ENCODE measurements around the gene CCND1. TPM values are rescaled to one million over a fixed set of nuclear protein-coding genes. Genes with fewer than 3 reads are reported as not detected.
A peak's percentile ranks its signal among the peaks of the same experiment; 100 is the strongest.

The CCND1 gene
- total RNA-seq, 1 donor from 2014 or later, result 55.6 TPM

GRCh38 chr11:69674886-69675714 lies 34.1 kb downstream of the CCND1 start, which contains the start of gene LTO1:
TSS of gene LTO1 (minus strand) at chr11:69675353. CDS start at chr11:69675239, 114 bp downstream.
- H3K27ac Mint-ChIP-seq (ENCODE audit: unreplicated experiment), result no peak within 1 kb of the TSS
- TF ChIP-seq, protein P1, sequence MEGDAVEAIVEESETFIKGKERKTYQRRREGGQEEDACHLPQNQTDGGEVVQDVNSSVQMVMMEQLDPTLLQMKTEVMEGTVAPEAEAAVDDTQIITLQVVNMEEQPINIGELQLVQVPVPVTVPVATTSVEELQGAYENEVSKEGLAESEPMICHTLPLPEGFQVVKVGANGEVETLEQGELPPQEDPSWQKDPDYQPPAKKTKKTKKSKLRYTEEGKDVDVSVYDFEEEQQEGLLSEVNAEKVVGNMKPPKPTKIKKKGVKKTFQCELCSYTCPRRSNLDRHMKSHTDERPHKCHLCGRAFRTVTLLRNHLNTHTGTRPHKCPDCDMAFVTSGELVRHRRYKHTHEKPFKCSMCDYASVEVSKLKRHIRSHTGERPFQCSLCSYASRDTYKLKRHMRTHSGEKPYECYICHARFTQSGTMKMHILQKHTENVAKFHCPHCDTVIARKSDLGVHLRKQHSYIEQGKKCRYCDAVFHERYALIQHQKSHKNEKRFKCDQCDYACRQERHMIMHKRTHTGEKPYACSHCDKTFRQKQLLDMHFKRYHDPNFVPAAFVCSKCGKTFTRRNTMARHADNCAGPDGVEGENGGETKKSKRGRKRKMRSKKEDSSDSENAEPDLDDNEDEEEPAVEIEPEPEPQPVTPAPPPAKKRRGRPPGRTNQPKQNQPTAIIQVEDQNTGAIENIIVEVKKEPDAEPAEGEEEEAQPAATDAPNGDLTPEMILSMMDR (IDR thresholded peaks at IDR 0.05; ENCODE audit: unreplicated experiment), result no peak
- H3K27me3 Mint-ChIP-seq (ENCODE audit: unreplicated experiment), result peaks cover 3% of the 10 kb centered on the region
- peaks cover 6% of the 10 kb centered on the region for H3K4me1 Mint-ChIP-seq (ENCODE audit: unreplicated experiment)
- peak; percentile 98 for DNase-seq (ENCODE audit: low spot score)
- H3K36me3 Mint-ChIP-seq (ENCODE audit: low read depth, unreplicated experiment), result peaks cover 9% of the 10 kb centered on the region
- H3K4me3 Mint-ChIP-seq (ENCODE audit: unreplicated experiment), result peak within 1 kb of the TSS; percentile 93
- no peaks in the 10 kb centered on the region for H3K9me3 Mint-ChIP-seq (ENCODE audit: unreplicated experiment)

- Mint-ChIP-seq H3K4me1 (ENCODE audit: unreplicated experiment) (peaks cover 6% of the 10 kb centered on the region), H3K9me3 (ENCODE audit: unreplicated experiment) (no peaks in the 10 kb centered on the region), H3K36me3 (ENCODE audit: low read depth, unreplicated experiment) (peaks cover 4% of the 10 kb centered on the region), H3K27me3 (ENCODE audit: unreplicated experiment) (peaks cover 2% of the 10 kb centered on the region), H3K27ac (ENCODE audit: unreplicated experiment) (no peak overlapping the region), H3K4me3 (ENCODE audit: unreplicated experiment) (no peak overlapping the region)
- TF ChIP-seq, protein P1 (IDR thresholded peaks at IDR 0.05; ENCODE audit: unreplicated experiment), result no peak
- no peak for DNase-seq (ENCODE audit: low spot score)
These were observed 36.8 kb downstream of the CCND1 start for GRCh38 chr11:69677749-69678148.

DNA sequence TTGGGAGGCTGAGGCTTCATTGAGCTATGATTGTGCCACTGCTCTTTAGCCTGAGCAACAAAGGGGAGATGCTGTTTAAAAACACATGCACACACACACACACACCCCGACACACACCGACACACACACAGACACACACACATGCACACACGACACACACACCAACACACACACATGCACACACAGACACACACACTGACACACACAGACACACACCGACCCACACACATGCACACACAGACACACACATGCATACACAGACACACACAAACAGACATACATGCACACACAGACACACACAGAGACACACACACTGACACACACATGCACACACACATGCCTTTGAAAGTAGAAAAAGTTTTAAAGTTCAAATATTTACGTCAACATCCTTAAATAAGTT lies 39.7 kb downstream of the CCND1 start:
- no peaks in the 10 kb centered on the region for H3K4me1 Mint-ChIP-seq (ENCODE audit: unreplicated experiment)
- no peaks in the 10 kb centered on the region for H3K36me3 Mint-ChIP-seq (ENCODE audit: low read depth, unreplicated experiment)
- no peaks in the 10 kb centered on the region for H3K27me3 Mint-ChIP-seq (ENCODE audit: unreplicated experiment)
- H3K9me3 Mint-ChIP-seq (ENCODE audit: unreplicated experiment), result no peaks in the 10 kb centered on the region
- no peak overlapping the region for H3K27ac Mint-ChIP-seq (ENCODE audit: unreplicated experiment)
- DNase-seq (ENCODE audit: low spot score), result no peak
- TF ChIP-seq, protein P1 (IDR thresholded peaks at IDR 0.05; ENCODE audit: unreplicated experiment), result no peak
- H3K4me3 Mint-ChIP-seq (ENCODE audit: unreplicated experiment), result no peak overlapping the region

DNA sequence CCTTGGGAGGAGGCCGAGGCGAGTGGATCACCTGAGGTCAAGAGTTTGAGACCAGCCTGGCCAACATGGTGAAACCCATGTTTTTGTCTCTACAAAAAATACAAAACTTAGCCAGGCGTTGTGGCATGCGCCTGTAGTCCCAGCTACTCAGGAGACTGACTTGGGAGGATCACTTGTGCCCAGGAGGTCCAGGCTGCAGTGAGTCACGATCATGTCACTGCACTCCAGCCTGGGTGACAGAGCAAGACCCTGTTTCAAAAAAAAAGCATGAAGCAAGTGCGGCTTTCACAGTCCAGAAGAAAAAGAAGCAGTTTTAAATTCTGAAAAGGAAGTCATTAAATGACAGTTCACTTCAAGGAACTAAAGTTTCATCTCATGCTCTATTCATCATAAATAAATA lies 41.3 kb downstream of the CCND1 start:
- TF ChIP-seq, protein P1 (IDR thresholded peaks at IDR 0.05; ENCODE audit: unreplicated experiment), result no peak
- Mint-ChIP-seq H3K27ac (ENCODE audit: unreplicated experiment) (no peak overlapping the region), H3K36me3 (ENCODE audit: low read depth, unreplicated experiment) (no peaks in the 10 kb centered on the region), H3K4me1 (ENCODE audit: unreplicated experiment) (no peaks in the 10 kb centered on the region), H3K27me3 (ENCODE audit: unreplicated experiment) (no peaks in the 10 kb centered on the region), H3K4me3 (ENCODE audit: unreplicated experiment) (no peak overlapping the region), H3K9me3 (ENCODE audit: unreplicated experiment) (no peaks in the 10 kb centered on the region)
- DNase-seq (ENCODE audit: low spot score), result no peak

GRCh38 chr11:69682681-69683326 lies 41.8 kb downstream of the CCND1 start:
- TF ChIP-seq, protein P1 (IDR thresholded peaks at IDR 0.05; ENCODE audit: unreplicated experiment), result no peak
- H3K4me1 Mint-ChIP-seq (ENCODE audit: unreplicated experiment), result no peaks in the 10 kb centered on the region
- no peak overlapping the region for H3K27ac Mint-ChIP-seq (ENCODE audit: unreplicated experiment)
- no peaks in the 10 kb centered on the region for H3K36me3 Mint-ChIP-seq (ENCODE audit: low read depth, unreplicated experiment)
- no peak for DNase-seq (ENCODE audit: low spot score)
- H3K9me3 Mint-ChIP-seq (ENCODE audit: unreplicated experiment), result no peaks in the 10 kb centered on the region
- no peak overlapping the region for H3K4me3 Mint-ChIP-seq (ENCODE audit: unreplicated experiment)
- no peaks in the 10 kb centered on the region for H3K27me3 Mint-ChIP-seq (ENCODE audit: unreplicated experiment)

All from endothelial cell (in vitro differentiated cells).